Activated naive CD4-positive, alpha-beta T cell (primary cell): ENCODE data around the gene S100A3.
"Not testable (repeated sequence)": the region's sequence is repeated elsewhere in the genome, so short reads cannot be mapped to it uniquely, and the experiment has no call there.

ENCODE experiments used
- DNase-seq, 4 experiments: peaks; one replicate each; lab custom pipeline; 2025; lab: John Stamatoyannopoulos, UW

The S100A3 gene

DNA sequence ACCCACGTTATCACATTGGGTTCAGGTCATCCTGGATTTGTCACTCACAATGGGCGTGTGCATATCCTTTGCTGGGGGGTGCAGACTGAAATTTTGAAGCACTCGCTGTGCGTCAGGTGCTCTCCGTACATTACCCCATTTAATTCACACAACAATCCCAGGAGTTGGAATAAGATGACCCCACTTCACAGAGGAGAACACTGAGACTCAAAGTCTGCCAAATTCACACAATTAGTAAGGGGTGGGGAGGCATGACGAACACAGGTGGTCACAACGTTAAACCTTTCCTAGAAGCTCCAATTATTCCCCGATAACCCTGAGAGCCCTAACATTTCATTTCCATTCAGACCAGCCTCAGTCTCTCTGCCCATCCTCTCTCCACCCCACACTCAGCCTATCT, 20.4 kb upstream of the S100A3 start:
- DNase-seq: no peak

DNA sequence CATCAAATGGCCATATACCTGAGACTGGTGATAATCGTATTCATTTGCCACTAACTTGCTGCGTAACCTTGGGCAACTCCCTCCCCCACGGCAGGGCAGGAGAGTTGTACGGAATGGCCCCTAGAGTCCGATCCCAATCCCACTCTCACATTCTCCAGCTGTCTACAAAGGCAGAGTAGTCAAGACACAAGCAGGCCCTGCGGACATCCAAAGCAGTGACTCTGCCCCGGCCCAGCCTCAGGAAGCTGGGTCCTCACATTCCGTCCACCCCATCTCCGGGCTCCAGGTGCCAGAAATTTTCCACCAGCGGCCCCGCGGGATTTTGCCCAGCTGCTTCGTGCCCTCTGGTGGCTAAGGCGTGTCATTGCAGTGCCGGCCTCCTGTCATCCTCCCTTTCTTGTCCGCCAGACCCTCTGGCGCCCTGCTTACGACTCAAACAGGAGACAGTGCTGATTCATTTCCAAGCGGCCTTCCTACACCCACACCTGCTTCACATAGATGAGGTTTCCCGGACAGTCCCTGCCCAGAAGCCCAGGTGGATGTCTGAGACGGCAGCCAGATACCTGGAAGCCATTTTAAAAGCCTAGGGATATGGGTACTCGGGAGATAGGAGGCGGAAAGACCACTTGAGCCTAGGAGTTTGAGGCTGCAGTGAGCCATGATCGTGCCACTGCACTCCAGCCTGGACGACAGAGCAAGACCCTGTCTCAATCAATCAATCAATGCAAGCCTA, 19.5 kb upstream of the S100A3 start:
- peak; percentile 38 to 66 (median 56) for DNase-seq

- no peak for DNase-seq
Observed at GRCh38 chr1:153567621-153568366, 18.7 kb upstream of the S100A3 start.

DNA sequence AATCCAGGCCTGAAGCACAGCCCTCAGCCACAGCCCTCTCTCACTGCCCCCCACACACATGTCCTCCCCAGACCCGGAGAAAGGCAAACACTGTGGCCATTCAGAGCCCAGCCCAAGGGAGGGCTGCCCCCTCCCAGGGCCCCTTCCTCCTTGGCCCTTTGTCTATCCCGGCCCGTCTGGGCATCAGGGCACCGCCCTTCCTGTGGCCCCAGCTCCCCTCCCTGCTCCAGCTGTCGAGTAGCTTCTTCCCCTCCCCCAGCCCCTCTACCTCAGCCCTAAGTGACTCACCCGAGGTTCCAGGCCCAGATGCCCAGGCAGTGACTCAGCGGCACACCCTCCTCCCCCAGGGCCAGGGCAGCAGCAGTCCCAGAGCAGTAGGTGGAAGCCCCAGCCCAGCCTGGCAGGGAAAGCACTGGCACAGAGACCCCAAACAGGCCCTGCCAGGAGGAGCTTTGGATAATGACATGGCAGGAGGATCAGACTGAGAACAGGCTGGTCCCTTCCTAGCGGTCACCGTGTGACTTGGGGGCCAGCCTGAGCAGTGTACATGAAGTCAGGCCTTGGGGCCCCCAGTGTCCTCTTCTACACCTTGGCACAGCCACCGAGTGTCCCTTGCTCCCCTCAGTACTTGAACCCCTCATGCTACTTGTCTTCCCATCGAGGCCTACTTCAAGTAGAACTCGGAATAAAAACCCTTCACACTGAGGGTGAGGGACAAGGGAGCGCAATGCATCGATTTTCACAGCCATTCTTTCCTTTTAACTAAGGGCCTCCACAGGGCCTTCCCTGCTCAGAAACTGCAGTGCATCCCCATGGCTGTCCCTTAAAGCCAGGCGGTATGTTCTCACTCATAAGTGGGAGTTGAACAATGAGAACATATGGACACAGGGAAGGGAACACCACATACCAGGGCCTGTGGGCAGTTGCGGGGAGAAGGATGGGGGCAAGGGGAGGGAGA, 17.6 kb upstream of the S100A3 start:
- DNase-seq: peak; percentile 39 to 73 (median 56)

- DNase-seq: peak in 1 of 4 experiments; percentile 7
Observed at GRCh38 chr1:153565529-153566374, 16.7 kb upstream of the S100A3 start, which contains the start of gene S100A2. S100A2 (minus strand) TSS chr1:153565844; CDS start chr1:153563877, 1,967 bp downstream.

- DNase-seq: no peak
Observed at GRCh38 chr1:153563991-153564390, 14.9 kb upstream of the S100A3 start.

DNA sequence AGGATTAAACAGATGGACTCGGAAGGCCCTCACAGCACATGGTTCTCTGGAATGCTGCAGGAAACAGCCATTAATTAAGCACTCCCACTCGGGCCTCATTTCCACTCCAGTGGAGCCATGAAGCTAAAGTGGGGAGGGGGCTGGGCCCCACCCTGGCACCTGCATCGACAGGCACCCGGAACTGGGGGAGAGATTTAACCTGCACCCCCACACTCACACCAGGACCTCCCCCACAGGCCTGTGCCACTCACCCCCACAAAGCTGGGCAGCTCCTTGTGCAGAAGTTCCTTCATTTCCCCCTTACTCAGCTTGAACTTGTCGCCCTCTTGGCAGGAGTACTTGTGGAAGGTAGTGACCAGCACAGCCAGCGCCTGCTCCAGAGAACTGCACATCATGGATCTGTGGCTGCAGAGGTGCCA, 14.4 kb upstream of the S100A3 start:
- DNase-seq: no peak

GRCh38 chr1:153562021-153562420, 13.0 kb upstream of the S100A3 start:
- not testable (repeated sequence) for DNase-seq

- DNase-seq: no peak
Observed at GRCh38 chr1:153561466-153561985, 12.5 kb upstream of the S100A3 start.

GRCh38 chr1:153560771-153561465, 11.9 kb upstream of the S100A3 start:
- no peak for DNase-seq

DNA sequence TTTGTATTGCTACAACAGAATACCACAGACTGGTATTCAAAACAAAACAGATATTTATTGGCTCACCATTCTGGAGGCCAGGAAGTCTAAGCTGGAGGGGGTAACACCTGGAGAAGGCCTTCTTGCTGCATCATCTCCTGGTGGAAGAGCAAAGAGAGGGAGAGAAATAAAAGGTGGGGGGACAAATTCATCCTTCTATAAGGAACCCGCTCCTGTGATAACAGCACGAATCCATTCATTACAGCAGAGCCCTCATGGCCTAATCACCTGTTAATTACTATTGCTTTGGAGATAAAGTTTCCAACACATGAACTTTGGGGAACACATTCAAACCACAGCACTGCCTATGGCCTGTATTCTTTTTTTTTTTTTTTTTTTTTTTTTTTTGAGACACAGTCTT, 11.2 kb upstream of the S100A3 start:
- DNase-seq: no peak

DNA sequence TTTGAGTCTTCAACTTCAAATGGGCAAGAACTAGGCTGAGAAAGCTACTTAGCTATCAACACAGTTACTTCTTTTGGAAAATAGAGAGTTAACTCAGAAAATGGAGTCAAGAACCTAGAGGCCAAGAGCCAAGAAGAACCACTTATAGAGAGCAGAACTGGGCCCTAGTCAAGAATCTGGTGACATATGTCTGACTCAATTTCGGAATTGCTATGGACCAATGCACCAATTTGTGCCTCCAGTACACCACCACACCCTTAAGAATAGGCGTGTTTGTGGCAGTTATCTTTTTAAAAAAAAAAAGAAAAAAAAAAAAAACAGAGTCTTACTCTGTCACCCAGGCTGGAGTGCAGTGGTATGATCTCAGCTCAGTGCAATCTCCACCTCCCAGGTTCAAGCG, 8.8 kb upstream of the S100A3 start:
- DNase-seq: no peak

GRCh38 chr1:153556348-153556747, 7.3 kb upstream of the S100A3 start:
- no peak for DNase-seq

DNA sequence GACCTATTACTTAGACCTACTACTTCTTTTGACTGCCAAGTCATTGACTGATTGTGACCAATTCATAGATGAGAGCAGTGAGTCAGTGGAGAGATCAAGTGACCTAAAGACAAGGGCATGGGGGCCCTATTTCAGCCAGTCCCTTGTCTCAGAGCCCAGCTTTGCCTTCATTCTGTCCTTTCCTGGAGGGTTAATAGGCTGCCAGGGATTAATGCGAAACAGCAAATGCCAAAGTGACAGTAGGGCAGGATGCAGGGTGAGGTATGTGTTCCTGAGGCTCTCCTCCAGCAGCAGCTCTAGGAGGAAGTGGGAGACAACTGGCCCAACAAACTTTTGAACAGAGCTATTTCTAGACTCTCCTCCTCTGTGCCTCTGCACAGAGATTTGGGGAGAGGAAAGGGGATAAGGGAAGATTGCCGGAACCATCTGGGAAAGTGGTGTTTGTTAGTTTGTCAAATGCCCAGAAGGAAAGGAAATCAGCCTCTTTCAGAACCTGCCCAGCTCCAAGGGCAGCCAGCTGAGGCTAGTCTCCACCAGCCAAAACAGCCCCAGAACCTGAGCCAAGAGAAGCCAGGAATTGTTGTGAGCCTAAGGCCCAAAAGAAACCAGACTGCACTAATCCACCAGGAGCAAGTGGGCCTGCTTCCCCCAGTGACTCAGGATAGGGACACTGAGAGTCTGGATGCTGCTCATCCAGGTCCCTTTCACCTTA, 4.9 kb upstream of the S100A3 start:
- no peak for DNase-seq

- DNase-seq: no peak
Observed at GRCh38 chr1:153553096-153553495, 4.0 kb upstream of the S100A3 start.

GRCh38 chr1:153552335-153552734, 3.3 kb upstream of the S100A3 start:
- DNase-seq: no peak

GRCh38 chr1:153550827-153551500, 1.9 kb upstream of the S100A3 start:
- no peak for DNase-seq

- no peak for DNase-seq
Observed at GRCh38 chr1:153550398-153550758, 1.3 kb upstream of the S100A3 start.

GRCh38 chr1:153549741-153550397, 811 bp upstream of the S100A3 start:
- DNase-seq: no peak
